ENCODE results near the gene MAP2K5. TPM values are rescaled to one million over a fixed set of nuclear protein-coding genes. Genes with fewer than 3 reads are reported as not detected.

Gene MAP2K5
- polyA plus RNA-seq, 1 donor from 2014 or later = 12.1 TPM

DNA sequence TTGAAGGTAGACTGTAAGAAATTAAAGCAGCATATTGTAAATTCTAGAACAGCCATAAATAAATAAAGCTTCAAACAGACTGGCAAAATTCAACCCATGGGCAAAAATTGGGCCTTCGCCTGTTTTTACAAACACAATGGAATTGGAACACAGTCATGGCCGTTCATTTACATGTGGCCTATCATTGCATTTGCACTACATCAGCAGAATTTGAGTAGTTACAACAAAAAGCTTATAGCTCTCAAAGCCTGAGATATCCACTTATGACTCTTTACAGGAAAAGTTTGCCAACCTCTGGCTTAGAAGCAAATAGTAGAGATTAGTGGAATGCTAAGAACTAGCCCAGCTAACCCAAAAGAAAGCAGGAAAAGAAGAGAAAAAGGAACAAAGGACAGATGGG is 143.2 kb downstream of the MAP2K5 start:
- Histone ChIP-seq H3K9ac (ENCODE audit: low read length) (no peak overlapping the region), H2AFZ (ENCODE audit: low read depth, low read length) (no peak overlapping the region), H3F3A (ENCODE audit: insufficient read depth, low read length, poor library complexity, severe bottlenecking) (no peaks in the 10 kb centered on the region), H3K9me2 (ENCODE audit: insufficient read depth, low read length) (no peaks in the 10 kb centered on the region), H3K27me3 (ENCODE audit: insufficient read depth, low read depth, low read length) (no peaks in the 10 kb centered on the region), H3K4me2 (ENCODE audit: low read length) (no peak overlapping the region), H3K9me3 (ENCODE audit: low read length) (peaks cover 5% of the 10 kb centered on the region), H3K27ac (ENCODE audit: low read length) (no peak overlapping the region), H4K20me1 (ENCODE audit: insufficient read depth) (no peaks in the 10 kb centered on the region), H3K4me3 (ENCODE audit: low read length) (no peak overlapping the region), H3K36me3 (ENCODE audit: insufficient read depth, low read length) (no peaks in the 10 kb centered on the region), H3K79me2 (replicated peaks; ENCODE audit: insufficient read depth, low read length) (no peaks in the 10 kb centered on the region)
- TF ChIP-seq CTCF (IDR thresholded peaks at IDR 0.05; ENCODE audit: poor library complexity, severe bottlenecking) = no peak
- no peak for TF ChIP-seq POLR2AphosphoS5 (IDR thresholded peaks at IDR 0.05)
- TF ChIP-seq SMC3 (conservative IDR thresholded peaks at IDR 0.05; ENCODE audit: poor library complexity) = no peak
- no peak for TF ChIP-seq EZH2 (IDR thresholded peaks at IDR 0.05; ENCODE audit: borderline replicate concordance, insufficient read depth, low read length, poor library complexity, severe bottlenecking)
- TF ChIP-seq RAD21 (conservative IDR thresholded peaks at IDR 0.05) = no peak
- no peak for TF ChIP-seq TAF1 (IDR thresholded peaks at IDR 0.05; ENCODE audit: low read depth)
- no peak for TF ChIP-seq MXI1 (conservative IDR thresholded peaks at IDR 0.05; ENCODE audit: poor library complexity, severe bottlenecking)
- TF ChIP-seq EP300 (conservative IDR thresholded peaks at IDR 0.05; ENCODE audit: poor library complexity, severe bottlenecking) = no peak
- TF ChIP-seq REST (IDR thresholded peaks at IDR 0.05; ENCODE audit: borderline replicate concordance) = no peak

DNA sequence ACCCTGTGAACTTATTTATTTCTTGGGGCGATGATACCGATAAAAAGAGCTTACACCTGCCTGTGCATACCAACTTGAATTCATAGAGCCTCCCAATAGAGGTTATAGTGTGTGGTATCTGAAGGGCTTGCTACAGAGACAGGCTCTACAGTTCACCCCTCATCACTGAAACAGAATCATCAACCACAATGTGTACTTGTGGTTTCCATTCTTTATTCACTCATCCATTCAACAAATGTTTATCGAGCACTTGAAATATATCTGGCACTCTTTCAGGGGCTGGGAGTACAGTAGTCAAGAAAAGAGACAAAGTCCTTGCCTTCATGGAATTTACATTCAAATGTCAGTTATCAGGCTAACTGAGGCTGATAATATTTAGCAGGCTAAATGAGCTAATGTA is 148.4 kb downstream of the MAP2K5 start:
- Histone ChIP-seq H3K27me3 (ENCODE audit: insufficient read depth, low read depth, low read length) (no peaks in the 10 kb centered on the region), H3K9me3 (ENCODE audit: low read length) (no peaks in the 10 kb centered on the region), H3K4me3 (ENCODE audit: low read length) (no peak overlapping the region), H4K20me1 (ENCODE audit: insufficient read depth) (no peaks in the 10 kb centered on the region), H3K79me2 (replicated peaks; ENCODE audit: insufficient read depth, low read length) (no peaks in the 10 kb centered on the region), H3K9ac (ENCODE audit: low read length) (no peak overlapping the region), H3K4me2 (ENCODE audit: low read length) (no peak overlapping the region), H2AFZ (ENCODE audit: low read depth, low read length) (no peak overlapping the region), H3K27ac (ENCODE audit: low read length) (no peak overlapping the region), H3K9me2 (ENCODE audit: insufficient read depth, low read length) (no peaks in the 10 kb centered on the region), H3K36me3 (ENCODE audit: insufficient read depth, low read length) (no peaks in the 10 kb centered on the region), H3F3A (ENCODE audit: insufficient read depth, low read length, poor library complexity, severe bottlenecking) (no peaks in the 10 kb centered on the region)
- TF ChIP-seq EP300 (conservative IDR thresholded peaks at IDR 0.05; ENCODE audit: poor library complexity, severe bottlenecking) = no peak
- TF ChIP-seq REST (IDR thresholded peaks at IDR 0.05; ENCODE audit: borderline replicate concordance) = no peak
- no peak for TF ChIP-seq TAF1 (IDR thresholded peaks at IDR 0.05; ENCODE audit: low read depth)
- TF ChIP-seq RAD21 (conservative IDR thresholded peaks at IDR 0.05) = no peak
- TF ChIP-seq MXI1 (conservative IDR thresholded peaks at IDR 0.05; ENCODE audit: poor library complexity, severe bottlenecking) = no peak
- TF ChIP-seq SMC3 (conservative IDR thresholded peaks at IDR 0.05; ENCODE audit: poor library complexity) = no peak
- TF ChIP-seq POLR2AphosphoS5 (IDR thresholded peaks at IDR 0.05) = no peak
- no peak for TF ChIP-seq CTCF (IDR thresholded peaks at IDR 0.05; ENCODE audit: poor library complexity, severe bottlenecking)
